Karpas-422 (cell line): Measurements from ENCODE around the gene HAO1. TPM values are rescaled to one million over a fixed set of nuclear protein-coding genes. Genes with fewer than 3 reads are reported as not detected.
A peak's percentile ranks its signal among the peaks of the same experiment; 100 is the strongest.

Experiments used
- DNase-seq: peaks from one replicate; pipeline ENCODE4 v3.0.0-alpha.2; 2015
- H2AFZ ChIP-seq: fragments of 200-600 bp; sonication (generic); 2 replicates; pipeline ENCODE4 v1.6.1; 2014; ENCODE audit warnings: antibody characterized with exemption, low read length, mixed read lengths
- H3K27ac ChIP-seq: fragments of 200-600 bp; sonication (generic); 2 replicates; pipeline ENCODE4 v1.5.1; 2014; ENCODE audit warnings: mild to moderate bottlenecking, low read length, moderate library complexity
- H3K27me3 ChIP-seq: fragments of 200-600 bp; sonication (generic); 2 replicates; pipeline ENCODE4 v1.6.1; 2014; ENCODE audit warnings: low read length, mixed read lengths
- H3K36me3 ChIP-seq: fragments of 200-600 bp; sonication (generic); 2 replicates; pipeline ENCODE4 v1.6.1; 2014; ENCODE audit warnings: low read length, mixed read lengths; ENCODE audit not compliant: insufficient read depth
- H3K4me1 ChIP-seq: fragments of 200-600 bp; sonication (generic); 2 replicates; pipeline ENCODE4 v1.6.1; 2014; ENCODE audit warnings: mild to moderate bottlenecking, low read length, mixed read lengths
- H3K4me2 ChIP-seq: fragments of 200-600 bp; sonication (generic); 2 replicates; pipeline ENCODE4 v1.6.1; 2014; ENCODE audit warnings: low read length, low read depth, mild to moderate bottlenecking; ENCODE audit not compliant: poor library complexity, severe bottlenecking
- H3K4me3 ChIP-seq: fragments of 200-600 bp; sonication (generic); 2 replicates; pipeline ENCODE4 v1.5.1; 2014; ENCODE audit warnings: mild to moderate bottlenecking, antibody characterized with exemption, low read length, mixed read lengths
- H3K79me2 ChIP-seq: fragments of 200-600 bp; sonication (generic); 2 replicates; pipeline ENCODE4 v1.6.1; 2014; ENCODE audit warnings: mild to moderate bottlenecking, low read length, mixed read lengths
- H3K9ac ChIP-seq: fragments of 200-600 bp; sonication (generic); 2 replicates; pipeline ENCODE4 v1.6.0; 2014; ENCODE audit warnings: low read length
- H3K9me2 ChIP-seq: fragments of 200-600 bp; sonication (generic), shearing (Covaris generic); replicated peaks from 2 replicates; pipeline ENCODE4 v1.6.0; 2014; ENCODE audit warnings: mild to moderate bottlenecking, low read length, moderate library complexity; ENCODE audit not compliant: insufficient read depth
- H3K9me3 ChIP-seq: fragments of 300-700, 200-600 bp; sonication (generic); 2 replicates; pipeline ENCODE4 v1.6.1; 2014; ENCODE audit warnings: low read length, mixed read lengths
- H4K20me1 ChIP-seq: fragments of 200-600 bp; sonication (generic); 2 replicates; pipeline ENCODE4 v1.6.1; 2014; ENCODE audit warnings: mild to moderate bottlenecking, antibody characterized with exemption, low read length, low read depth; ENCODE audit not compliant: insufficient read depth
- total RNA-seq: library from RNA; depleted of rRNA; stranded (reverse); fragments of >200 nt; shearing (Covaris generic); gene quantifications from 2 replicates; pipeline ENCODE4 v1.2.3, GENCODE V29; 2014; ENCODE audit warnings: low replicate concordance

Gene HAO1
- total RNA-seq, 1 experiment from 2014 or later = not detected

GRCh38 chr20:7868108-7868507, 72.2 kb downstream of the HAO1 start:
- no peaks in the 10 kb centered on the region; the same call in 1 of the 2 replicates for H3K9me3 ChIP-seq
- H3K36me3 ChIP-seq = no peaks in the 10 kb centered on the region
- no peak overlapping the region for H3K4me2 ChIP-seq
- no peaks in the 10 kb centered on the region for H3K9me2 ChIP-seq
- no peaks in the 10 kb centered on the region for H3K79me2 ChIP-seq
- no peak overlapping the region for H2AFZ ChIP-seq
- no peaks in the 10 kb centered on the region for H3K4me1 ChIP-seq
- H4K20me1 ChIP-seq = no peaks in the 10 kb centered on the region
- no peak overlapping the region for H3K9ac ChIP-seq
- H3K4me3 ChIP-seq = no peak overlapping the region
- no peak for DNase-seq
- no peaks in the 10 kb centered on the region for H3K27me3 ChIP-seq
- no peak overlapping the region for H3K27ac ChIP-seq

- Histone ChIP-seq H3K4me3 (no peak overlapping the region), H3K27me3 (no peaks in the 10 kb centered on the region), H3K27ac (no peak overlapping the region), H3K4me2 (no peak overlapping the region), H4K20me1 (no peaks in the 10 kb centered on the region), H2AFZ (no peak overlapping the region), H3K79me2 (no peaks in the 10 kb centered on the region), H3K9me2 (no peaks in the 10 kb centered on the region), H3K9ac (no peak overlapping the region), H3K4me1 (no peaks in the 10 kb centered on the region), H3K36me3 (no peaks in the 10 kb centered on the region), H3K9me3 (no peaks in the 10 kb centered on the region; the same call in 1 of the 2 replicates)
- no peak for DNase-seq
Measured at GRCh38 chr20:7866285-7866684, 74.0 kb downstream of the HAO1 start.

DNA sequence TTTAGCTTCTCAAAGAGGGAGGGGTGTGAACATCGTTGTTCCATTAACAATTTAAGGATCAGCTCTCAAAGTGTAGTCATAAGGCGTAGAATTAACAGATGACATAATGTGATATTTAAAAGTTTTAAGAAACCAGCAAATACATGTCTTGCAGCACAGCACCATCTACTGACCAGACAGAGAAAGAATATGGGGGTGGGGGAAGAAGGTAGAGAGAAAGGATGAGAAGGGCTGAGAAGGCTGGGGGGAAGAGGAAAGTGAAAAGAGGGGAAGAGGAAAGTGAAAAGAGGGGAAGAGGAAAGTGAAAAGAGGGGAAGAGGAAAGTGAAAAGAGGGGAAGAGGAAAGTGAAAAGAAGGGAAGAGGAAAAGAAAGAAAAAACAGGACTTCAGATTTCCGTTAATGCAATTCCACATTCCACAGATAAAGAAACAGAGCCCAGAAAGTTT, 80.9 kb downstream of the HAO1 start:
- no peak overlapping the region for H3K4me2 ChIP-seq
- no peaks in the 10 kb centered on the region for H3K9me2 ChIP-seq
- H3K4me1 ChIP-seq = no peaks in the 10 kb centered on the region
- H2AFZ ChIP-seq = no peak overlapping the region
- no peaks in the 10 kb centered on the region for H3K9me3 ChIP-seq
- H3K9ac ChIP-seq = no peak overlapping the region
- H3K36me3 ChIP-seq = no peaks in the 10 kb centered on the region
- DNase-seq = peak; percentile 75
- no peak overlapping the region for H3K27ac ChIP-seq
- H3K4me3 ChIP-seq = no peak overlapping the region
- no peaks in the 10 kb centered on the region for H3K79me2 ChIP-seq
- H3K27me3 ChIP-seq = no peaks in the 10 kb centered on the region
- no peaks in the 10 kb centered on the region for H4K20me1 ChIP-seq

GRCh38 chr20:7858734-7859250, 81.5 kb downstream of the HAO1 start:
- H4K20me1 ChIP-seq = no peaks in the 10 kb centered on the region
- no peaks in the 10 kb centered on the region for H3K9me3 ChIP-seq
- DNase-seq = no peak
- H3K27me3 ChIP-seq = no peaks in the 10 kb centered on the region
- no peaks in the 10 kb centered on the region for H3K79me2 ChIP-seq
- H2AFZ ChIP-seq = no peak overlapping the region
- H3K9me2 ChIP-seq = no peaks in the 10 kb centered on the region
- H3K4me2 ChIP-seq = no peak overlapping the region
- H3K36me3 ChIP-seq = no peaks in the 10 kb centered on the region
- no peak overlapping the region for H3K4me3 ChIP-seq
- no peaks in the 10 kb centered on the region for H3K4me1 ChIP-seq
- no peak overlapping the region for H3K9ac ChIP-seq
- H3K27ac ChIP-seq = no peak overlapping the region

GRCh38 chr20:7856756-7857155, 83.5 kb downstream of the HAO1 start:
- DNase-seq = no peak
- Histone ChIP-seq H3K9me3 (no peaks in the 10 kb centered on the region), H3K9ac (no peak overlapping the region), H2AFZ (no peak overlapping the region), H3K4me3 (no peak overlapping the region), H3K9me2 (no peaks in the 10 kb centered on the region), H3K27me3 (no peaks in the 10 kb centered on the region), H3K27ac (no peak overlapping the region), H3K36me3 (no peaks in the 10 kb centered on the region), H3K4me1 (no peaks in the 10 kb centered on the region), H4K20me1 (no peaks in the 10 kb centered on the region), H3K79me2 (no peaks in the 10 kb centered on the region), H3K4me2 (no peak overlapping the region)

- Histone ChIP-seq H3K9me2 (no peaks in the 10 kb centered on the region), H3K4me3 (no peak overlapping the region), H3K4me2 (no peak overlapping the region), H3K4me1 (no peaks in the 10 kb centered on the region), H3K36me3 (no peaks in the 10 kb centered on the region), H3K27me3 (no peaks in the 10 kb centered on the region), H2AFZ (no peak overlapping the region), H4K20me1 (no peaks in the 10 kb centered on the region), H3K9me3 (no peaks in the 10 kb centered on the region), H3K9ac (no peak overlapping the region), H3K27ac (no peak overlapping the region), H3K79me2 (no peaks in the 10 kb centered on the region)
- DNase-seq = no peak
Measured at GRCh38 chr20:7855545-7855944, 84.7 kb downstream of the HAO1 start.

DNA sequence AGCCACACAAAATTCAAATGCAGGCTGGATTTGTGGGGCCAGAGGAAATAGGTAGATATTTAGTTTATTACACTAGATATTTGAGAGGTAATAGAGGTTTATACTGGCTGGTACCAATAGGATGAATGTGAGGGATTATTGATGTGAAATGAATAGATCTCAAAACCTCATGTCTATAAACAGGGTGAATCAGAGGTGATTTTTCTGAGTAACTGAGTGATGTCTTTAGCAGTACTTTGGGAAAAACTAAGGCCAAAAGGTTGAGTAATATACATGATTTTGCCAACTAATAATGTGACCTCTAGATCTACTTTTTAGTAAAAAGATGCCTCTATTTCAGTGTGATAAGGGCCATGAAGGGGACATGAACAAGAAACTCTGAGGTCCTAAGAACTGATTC, 86.8 kb downstream of the HAO1 start:
- no peaks in the 10 kb centered on the region for H3K36me3 ChIP-seq
- H3K9ac ChIP-seq = no peak overlapping the region
- no peak overlapping the region for H3K4me3 ChIP-seq
- H3K9me3 ChIP-seq = no peaks in the 10 kb centered on the region
- no peak overlapping the region for H2AFZ ChIP-seq
- H3K27me3 ChIP-seq = no peaks in the 10 kb centered on the region
- no peaks in the 10 kb centered on the region for H3K9me2 ChIP-seq
- H3K4me1 ChIP-seq = no peaks in the 10 kb centered on the region
- H3K27ac ChIP-seq = no peak overlapping the region
- no peak overlapping the region for H3K4me2 ChIP-seq
- no peak for DNase-seq
- H4K20me1 ChIP-seq = no peaks in the 10 kb centered on the region
- no peaks in the 10 kb centered on the region for H3K79me2 ChIP-seq

DNA sequence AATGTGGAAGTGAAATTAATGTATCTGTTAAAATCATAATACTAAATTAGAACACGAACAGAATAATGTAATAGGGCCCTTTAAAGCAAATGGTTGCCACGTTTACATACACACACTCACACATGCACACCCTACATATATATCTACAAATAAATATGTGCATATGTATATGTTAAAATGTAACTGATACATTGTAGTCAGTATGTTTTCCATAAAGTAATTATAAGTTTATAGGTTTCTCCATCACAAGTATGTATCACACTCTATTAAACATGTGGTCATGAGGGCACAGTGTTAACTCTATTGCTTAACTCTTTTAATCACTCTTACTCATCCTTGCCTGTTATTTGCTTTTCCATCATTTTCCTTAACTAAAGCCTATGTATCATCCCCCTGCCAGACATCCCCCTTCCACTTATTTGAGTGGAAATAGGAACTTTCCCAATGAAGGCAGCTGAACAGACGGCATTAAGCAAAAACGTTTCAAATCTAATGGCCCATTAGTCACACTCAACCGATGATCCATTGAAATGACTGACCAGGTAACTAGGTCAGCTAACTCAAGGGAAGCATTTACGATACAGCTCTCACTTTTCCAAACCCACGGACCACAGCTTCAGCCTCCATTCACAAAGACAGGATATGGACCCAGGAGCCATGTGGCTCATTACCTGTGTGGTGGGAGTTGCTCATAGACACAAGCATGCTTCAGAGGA, 89.3 kb downstream of the HAO1 start:
- DNase-seq = no peak
- Histone ChIP-seq H3K36me3 (no peaks in the 10 kb centered on the region), H3K27ac (no peak overlapping the region), H3K27me3 (no peaks in the 10 kb centered on the region), H3K9ac (no peak overlapping the region), H3K4me3 (no peak overlapping the region), H2AFZ (no peak overlapping the region), H3K9me3 (no peaks in the 10 kb centered on the region), H4K20me1 (no peaks in the 10 kb centered on the region), H3K79me2 (no peaks in the 10 kb centered on the region), H3K9me2 (no peaks in the 10 kb centered on the region), H3K4me2 (no peak overlapping the region), H3K4me1 (no peaks in the 10 kb centered on the region)
